ENCODE data around the gene XPNPEP3.
"Not testable (repeated sequence)": the region's sequence is repeated elsewhere in the genome, so short reads cannot be mapped to it uniquely, and the experiment has no call there.

XPNPEP3 gene

GRCh38 chr22:40862013-40862412 is 5.1 kb downstream of the XPNPEP3 start, which contains the start of gene DNAJB7:
Gene DNAJB7 (minus strand): TSS chr22:40862113. CDS start chr22:40861994, 119 bp downstream.
- DNase-seq: no peak

DNA sequence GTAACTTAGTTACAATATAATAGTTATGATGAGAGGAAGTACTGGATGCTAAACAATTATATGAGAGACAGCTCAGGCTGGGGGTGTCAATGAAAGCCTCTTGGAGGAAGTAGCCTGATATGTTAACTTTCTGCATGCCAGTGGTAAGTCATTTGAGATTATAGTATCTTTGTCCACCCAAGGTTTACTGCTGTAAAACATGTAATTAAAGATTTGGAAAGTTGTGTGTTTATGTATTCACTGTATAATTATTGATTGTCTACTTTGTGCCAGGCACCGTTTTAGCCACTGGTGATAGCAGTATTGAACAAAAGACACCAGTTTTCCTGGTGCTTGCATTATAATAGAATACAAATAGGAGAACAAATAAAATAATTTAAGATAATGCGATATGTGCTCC is 5.6 kb downstream of the XPNPEP3 start:
- DNase-seq: no peak

DNA sequence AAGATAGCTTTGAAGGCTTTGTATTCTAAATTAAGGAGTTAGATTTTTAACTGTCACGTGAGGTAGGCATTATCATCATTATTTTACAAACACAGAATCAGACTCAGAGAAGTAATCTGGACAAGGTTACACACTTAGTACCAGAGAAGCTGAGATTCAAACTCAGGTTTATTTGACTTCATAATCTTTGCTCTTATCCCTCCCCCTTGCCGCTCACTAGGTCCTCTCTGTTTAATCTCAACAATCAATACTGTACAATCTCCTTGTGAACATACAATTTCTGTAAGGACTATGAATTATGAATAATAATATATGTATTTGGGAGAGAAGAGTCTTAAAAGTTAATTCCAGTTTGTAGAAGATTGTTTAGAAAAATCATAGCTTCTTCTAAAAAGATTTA is 10.2 kb downstream of the XPNPEP3 start:
- DNase-seq: no peak

DNA sequence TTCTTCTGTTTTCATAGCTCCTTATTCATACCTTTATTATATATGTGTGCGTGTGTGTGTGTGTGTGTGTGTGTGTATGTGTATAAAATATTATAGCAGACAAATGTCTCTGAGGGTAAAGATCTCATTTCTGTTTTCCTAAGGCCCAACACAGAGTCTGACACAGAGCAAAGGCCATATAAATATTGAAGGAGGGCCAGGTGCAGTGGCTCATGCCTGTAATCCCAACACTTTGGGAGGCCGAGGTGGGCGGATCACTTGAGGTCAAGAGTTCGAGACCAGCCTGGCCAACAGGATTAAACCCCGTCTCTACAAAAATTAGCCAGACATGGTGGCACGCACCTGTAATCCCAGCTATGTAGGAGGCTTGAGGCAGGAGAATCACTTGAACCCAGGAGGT is 11.4 kb downstream of the XPNPEP3 start:
- not testable (repeated sequence) for DNase-seq

GRCh38 chr22:40874016-40874415 is 17.1 kb downstream of the XPNPEP3 start:
- no peak for DNase-seq

DNA sequence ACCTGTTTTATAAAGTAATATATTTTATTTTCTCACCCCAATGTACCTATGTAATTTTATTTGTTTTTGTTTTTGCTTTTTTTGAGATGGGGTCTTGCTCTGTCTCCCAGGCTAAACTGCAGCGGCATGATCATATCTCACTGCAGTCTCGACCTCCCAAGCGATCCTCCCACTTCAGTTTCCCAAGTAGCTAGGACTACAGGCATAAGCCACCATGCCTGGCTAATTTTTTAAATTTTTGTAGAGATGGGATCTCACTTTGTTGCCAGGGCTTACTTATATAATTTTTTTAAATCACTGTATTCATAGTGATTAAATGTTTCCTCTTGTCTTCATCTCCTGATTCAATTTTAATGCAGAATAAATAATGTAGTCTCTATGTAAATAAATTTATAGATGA is 18.2 kb downstream of the XPNPEP3 start:
- DNase-seq: no peak

DNA sequence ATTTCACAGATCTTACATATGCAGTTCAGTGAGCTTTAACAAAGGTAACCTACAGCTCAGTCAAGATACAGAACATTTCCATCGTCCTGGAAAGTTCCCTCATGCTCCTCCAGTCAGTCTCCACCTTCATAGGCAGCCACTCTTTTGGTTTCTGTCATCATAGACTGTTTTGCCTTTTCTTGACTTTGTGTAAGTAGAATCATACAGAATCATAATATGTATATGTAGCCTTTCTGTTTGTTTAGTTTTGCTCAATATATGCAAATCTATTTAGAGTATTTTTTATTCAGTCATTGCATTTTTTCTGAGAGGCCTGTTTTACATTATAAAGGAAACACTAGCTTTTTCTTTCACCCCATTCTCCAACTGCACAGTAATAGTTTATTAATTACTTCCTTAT is 20.0 kb downstream of the XPNPEP3 start:
- DNase-seq: no peak

GRCh38 chr22:40877488-40877887 is 20.5 kb downstream of the XPNPEP3 start:
- DNase-seq: no peak

- DNase-seq: no peak
Observed at GRCh38 chr22:40878922-40879321, 22.0 kb downstream of the XPNPEP3 start.

GRCh38 chr22:40889116-40889515 is 32.2 kb downstream of the XPNPEP3 start:
- no peak for DNase-seq

DNA sequence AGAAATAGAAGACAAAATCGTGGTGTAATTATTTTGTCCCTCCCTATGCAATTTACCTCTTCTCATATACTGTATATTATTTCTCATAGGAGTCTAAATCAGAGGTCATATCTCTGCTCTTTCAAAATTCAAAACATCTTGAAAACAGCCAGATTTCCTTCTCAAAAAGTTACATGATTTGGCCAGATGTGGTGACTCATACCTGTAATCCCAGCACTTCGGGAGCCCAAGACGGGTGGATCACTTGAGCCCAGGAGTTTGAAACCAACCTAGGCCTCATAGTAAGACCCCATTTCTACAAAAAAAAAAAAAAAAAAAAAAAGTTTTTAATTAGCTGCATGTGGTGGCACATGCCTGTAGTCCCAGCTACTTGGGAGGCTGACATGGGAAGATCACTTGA is 33.9 kb downstream of the XPNPEP3 start:
- no peak for DNase-seq

DNA sequence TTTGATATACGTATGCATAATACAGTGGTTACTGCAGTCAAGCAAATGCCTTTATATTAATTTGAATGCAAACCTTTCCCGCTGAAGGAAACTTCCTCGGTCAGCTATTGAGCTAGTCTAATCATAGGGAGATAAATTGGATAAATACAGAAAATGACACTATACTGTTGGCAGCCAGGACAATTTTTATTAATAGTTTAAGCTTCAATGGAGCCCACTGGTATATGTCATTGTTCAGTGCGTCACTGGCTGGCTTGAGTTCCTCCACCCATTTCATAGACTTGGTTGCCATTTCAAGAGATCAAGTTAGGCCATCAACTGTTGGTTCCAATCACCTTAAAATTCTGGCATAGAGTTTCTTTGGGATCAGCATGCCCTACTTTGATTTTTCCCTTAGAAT is 37.5 kb downstream of the XPNPEP3 start:
- no peak for DNase-seq

DNA sequence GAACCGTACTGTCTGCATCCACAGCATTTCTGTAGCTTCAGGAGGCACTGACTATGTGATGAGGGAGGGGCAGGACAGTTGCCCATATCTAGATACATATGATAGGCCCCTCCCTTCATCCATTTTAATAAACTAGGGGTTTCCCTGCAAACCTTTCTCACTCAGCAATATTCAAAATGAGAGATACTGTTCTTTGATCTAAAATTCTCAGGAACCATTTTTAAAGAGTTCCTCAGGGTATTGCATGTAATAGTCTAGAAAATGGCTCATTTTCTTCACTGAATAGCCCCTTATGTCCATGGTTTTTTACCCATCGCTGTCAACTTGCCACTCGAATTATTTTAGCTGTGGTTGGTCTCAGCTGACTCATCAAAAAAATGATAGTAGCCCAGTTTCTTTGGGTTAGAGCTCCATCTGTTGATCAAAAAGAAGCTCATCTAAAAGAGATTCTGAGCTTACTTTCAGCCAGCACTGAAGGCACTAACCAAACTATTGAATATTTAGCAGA is 42.0 kb downstream of the XPNPEP3 start:
- peak; percentile 34 for DNase-seq

DNA sequence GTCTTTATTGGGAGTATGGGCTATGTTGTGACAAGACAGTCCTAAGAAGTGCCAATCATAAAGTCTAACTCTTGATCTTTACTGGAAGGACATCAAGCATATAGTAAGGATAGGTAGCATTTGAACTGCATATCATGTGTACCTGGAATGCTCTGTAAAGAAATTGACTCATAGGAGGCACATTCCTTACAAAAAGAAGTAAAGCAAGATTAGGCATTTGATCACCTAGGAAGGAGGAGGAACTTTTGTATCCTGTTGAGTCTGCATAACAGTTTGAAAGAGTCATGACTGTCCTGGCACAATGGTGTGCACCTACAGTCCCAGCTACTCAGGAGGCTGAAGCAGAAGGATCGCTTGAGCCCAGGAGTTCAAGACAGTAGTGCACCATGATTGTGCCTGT is 47.2 kb downstream of the XPNPEP3 start:
- DNase-seq: no peak

GRCh38 chr22:40908895-40909294 is 51.9 kb downstream of the XPNPEP3 start:
- DNase-seq: no peak

DNA sequence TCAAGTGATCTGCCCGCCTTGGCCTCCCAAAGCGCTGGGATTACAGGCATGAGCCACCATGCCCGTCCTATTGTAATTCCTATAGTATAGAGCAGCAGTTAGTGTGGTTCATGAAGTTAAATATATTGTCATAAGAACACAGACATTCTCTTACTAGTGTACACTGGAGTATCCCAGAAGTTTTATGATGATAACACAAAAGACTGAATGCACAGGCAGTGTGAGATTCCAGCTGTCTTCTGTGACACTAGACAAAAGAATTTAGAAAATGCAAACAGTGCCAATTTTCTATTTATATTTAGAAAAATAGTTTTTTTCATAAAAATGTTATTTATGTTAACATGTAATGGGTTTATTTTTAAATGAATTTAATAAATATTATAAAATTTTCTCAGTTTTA is 54.8 kb downstream of the XPNPEP3 start:
- DNase-seq: no peak

DNA sequence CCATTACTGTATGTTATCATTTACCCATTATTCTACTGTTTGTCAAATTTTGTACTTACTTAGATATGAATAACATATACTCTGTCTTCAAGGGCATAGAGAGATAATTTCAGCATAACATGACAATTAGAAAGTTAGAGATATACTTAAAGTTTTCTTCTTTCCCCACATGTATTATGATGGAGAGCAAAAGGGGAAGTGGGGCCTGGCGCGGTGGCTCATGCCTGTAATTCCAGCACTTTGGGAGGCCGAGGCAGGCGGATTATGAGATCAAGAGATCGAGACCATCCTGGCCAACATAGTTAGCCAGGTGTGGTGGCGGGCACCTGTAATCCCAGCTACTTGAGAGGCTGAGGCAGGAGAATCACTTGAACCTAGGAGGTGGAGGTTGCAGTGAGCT is 56.0 kb downstream of the XPNPEP3 start:
- DNase-seq: not testable (repeated sequence)

GRCh38 chr22:40919446-40919845 is 62.5 kb downstream of the XPNPEP3 start:
- DNase-seq: no peak

DNA sequence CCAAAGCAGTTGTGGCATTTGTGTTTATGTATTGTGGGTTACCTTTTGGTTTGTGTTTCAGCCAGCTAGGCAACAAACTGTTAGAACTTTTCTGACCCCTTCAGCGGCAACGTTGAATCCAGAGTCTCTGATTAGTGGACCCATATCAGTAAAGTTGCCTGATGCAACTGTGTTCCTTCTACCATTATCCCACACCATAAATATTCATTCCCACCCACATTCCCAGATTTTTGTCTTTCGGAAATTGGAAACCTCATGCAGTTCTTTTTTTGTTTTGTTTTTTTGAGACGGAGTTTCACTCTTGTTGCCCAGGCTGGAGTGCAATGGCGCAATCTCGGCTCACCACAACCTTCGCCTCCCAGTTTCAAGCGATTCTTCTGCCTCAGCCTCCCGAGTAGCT is 63.6 kb downstream of the XPNPEP3 start:
- DNase-seq: no peak

DNA sequence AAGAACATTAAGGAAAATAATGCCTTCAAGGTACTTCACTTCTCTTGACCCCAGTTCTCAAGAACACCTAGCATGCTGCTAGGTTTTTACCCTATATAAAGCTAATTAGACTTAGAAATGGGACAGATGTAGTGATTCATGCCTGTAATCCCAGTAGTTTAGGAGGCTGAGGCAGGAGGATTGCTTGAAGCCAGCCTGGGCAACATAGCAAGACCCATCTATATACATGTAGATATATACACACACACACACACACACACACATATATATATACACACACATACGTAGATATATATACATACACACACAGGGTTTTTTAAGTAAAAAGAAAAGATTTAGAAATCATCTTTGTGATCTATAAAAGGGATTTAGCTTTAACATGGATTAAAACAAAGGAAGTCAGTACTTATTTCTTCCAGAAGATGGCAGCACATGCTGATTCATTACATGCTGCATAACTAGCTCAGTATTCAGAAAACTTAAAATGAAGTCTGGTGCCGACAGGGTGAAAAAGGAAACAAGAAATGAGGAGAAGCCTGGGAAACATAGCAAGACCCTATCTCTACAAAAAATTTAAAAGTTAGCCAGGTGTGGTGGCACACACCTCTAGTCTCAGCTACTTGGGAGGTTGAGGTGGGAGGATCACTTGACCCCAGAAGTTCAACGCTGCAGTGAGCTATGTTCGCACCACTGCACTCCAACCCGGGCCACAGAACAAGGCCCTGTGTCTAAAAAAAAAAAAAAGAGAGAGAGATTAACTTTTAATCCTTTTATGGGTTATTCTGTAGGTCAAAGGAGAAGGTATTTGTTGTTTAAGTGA is 65.7 kb downstream of the XPNPEP3 start:
- DNase-seq: peak; percentile 6

- no peak for DNase-seq
Observed at GRCh38 chr22:40928657-40929056, 71.7 kb downstream of the XPNPEP3 start.

- DNase-seq: no peak
Observed at GRCh38 chr22:40932396-40932795, 75.4 kb downstream of the XPNPEP3 start.

GRCh38 chr22:40939202-40939601 is 82.3 kb downstream of the XPNPEP3 start:
- DNase-seq: no peak

DNA sequence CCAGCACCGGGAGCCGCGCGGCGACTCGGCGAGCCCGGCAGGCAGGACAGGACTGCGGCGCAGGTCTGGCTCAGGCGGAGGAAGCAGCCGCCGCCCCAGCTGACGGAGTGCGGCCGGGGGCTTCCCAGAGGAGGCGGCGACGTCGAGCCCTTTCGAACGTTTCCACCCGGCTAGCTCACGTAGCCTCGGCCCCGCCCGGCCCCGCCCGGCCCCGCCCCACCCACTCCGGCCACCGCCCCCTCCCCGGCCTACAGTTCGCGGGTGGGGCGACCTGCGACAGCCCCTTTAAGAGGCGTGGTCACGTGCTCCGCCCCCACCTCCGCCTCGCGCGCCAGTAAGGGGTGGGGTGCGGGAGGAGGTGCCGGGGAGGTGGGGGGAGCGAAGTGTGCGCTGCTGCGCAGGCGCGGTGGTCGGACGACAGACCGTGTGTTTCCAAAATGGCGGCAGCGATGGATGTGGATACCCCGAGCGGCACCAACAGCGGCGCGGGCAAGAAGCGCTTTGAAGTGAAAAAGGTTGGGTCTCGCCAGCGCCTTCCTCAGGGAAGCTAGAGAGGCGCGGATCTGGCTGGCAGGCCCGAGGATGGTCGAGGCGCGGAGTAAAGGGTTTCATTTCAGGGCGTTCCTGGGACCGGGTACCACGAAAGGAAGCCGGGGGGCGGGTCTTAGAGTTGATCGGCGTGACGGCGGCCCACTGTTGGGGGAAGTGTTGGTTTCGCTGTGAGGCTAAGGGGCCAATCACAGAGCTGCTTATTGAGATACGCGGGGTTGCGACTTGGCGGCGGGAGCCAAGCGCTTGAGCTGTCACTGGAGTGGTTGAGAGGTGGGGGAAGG is 94.2 kb downstream of the XPNPEP3 start, which contains the start of gene RBX1:
Gene RBX1, plus strand, starts transcription at position 417 of the 833 bp plus-strand sequence. Its CDS starts 21 bp downstream, at position 438.
- DNase-seq: peak; percentile 95
